BLaER1 treated with 17β-estradiol and CSF1 and Interleukin-3, amounts not matched to agents 10 nM and 100 nM (cell line): ENCODE results near the gene POLR3G.

Source experiments
- H3K27ac ChIP-seq, 11 experiments: shearing (Covaris generic); formaldehyde crosslinking; 2 replicates each; pipeline ENCODE4 v1.8.1; 2022
- H3K27me3 ChIP-seq, 11 experiments: shearing (Covaris generic); formaldehyde crosslinking; 2 replicates each; pipeline ENCODE4 v1.8.1; 2022
- H3K36me3 ChIP-seq, 11 experiments: shearing (Covaris generic); formaldehyde crosslinking; 2 replicates each; pipeline ENCODE4 v1.8.1; 2022
- H3K4me1 ChIP-seq, 10 experiments: shearing (Covaris generic); formaldehyde crosslinking; 2 replicates each; pipeline ENCODE4 v1.8.1; 2022
- H3K4me2 ChIP-seq, 11 experiments: shearing (Covaris generic); formaldehyde crosslinking; 2 replicates each; pipeline ENCODE4 v1.8.1; 2022
- H3K4me3 ChIP-seq, 10 experiments: shearing (Covaris generic); formaldehyde crosslinking; 2 replicates each; pipeline ENCODE4 v1.8.1; 2022
- H3K9ac ChIP-seq, 11 experiments: shearing (Covaris generic); formaldehyde crosslinking; 2 replicates each; pipeline ENCODE4 v1.8.1; 2022
- H3K9me3 ChIP-seq, 11 experiments: shearing (Covaris generic); formaldehyde crosslinking; replicated peaks in 1 of 11; 2 replicates each; pipeline ENCODE4 v1.8.1; 2022
- H4K20me1 ChIP-seq, 11 experiments: shearing (Covaris generic); formaldehyde crosslinking; 2 replicates each; pipeline ENCODE4 v1.8.1; 2022
- Cebpa-rat ChIP-seq, 11 experiments: shearing (Covaris generic); IDR thresholded peaks; 2 replicates each; pipeline ENCODE4 v1.8.1; 2022

The POLR3G gene

DNA sequence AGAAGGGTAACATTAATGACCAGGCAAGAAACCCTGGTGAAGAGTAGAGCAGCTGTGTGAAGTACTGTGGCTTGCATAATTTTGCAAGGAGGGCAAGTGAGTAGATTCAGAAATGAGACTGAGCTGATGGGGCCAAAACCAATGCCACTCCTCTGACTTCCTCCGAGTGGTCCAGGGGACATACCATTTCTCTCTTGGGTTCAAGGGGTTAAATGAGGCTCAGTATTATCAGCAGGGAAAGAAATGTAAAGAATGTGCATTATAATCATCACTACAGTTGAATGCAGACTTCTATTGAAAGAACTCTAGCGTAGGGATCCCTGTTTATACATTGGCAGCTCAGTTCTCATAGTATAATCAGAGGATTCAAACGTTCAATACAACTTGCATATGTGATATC, 9.9 kb downstream of the POLR3G start:
- no peaks in the 10 kb centered on the region for H4K20me1 ChIP-seq
- H3K27me3 ChIP-seq = no peaks in the 10 kb centered on the region
- H3K4me2 ChIP-seq = no peak overlapping the region
- H3K27ac ChIP-seq = no peak overlapping the region
- peaks cover 0 to 43% (median 13%) of the 10 kb centered on the region in 11 experiments; a peak in 10 of 22 replicates for H3K36me3 ChIP-seq
- no peak for TF ChIP-seq Cebpa-rat (IDR thresholded peaks at IDR 0.05)
- H3K9me3 ChIP-seq = no peaks in the 10 kb centered on the region
- H3K4me1 ChIP-seq = peaks cover 0 to 8% (median 0%) of the 10 kb centered on the region in 10 experiments; a peak in 2 of 20 replicates
- no peak overlapping the region for H3K9ac ChIP-seq
- no peak overlapping the region for H3K4me3 ChIP-seq

DNA sequence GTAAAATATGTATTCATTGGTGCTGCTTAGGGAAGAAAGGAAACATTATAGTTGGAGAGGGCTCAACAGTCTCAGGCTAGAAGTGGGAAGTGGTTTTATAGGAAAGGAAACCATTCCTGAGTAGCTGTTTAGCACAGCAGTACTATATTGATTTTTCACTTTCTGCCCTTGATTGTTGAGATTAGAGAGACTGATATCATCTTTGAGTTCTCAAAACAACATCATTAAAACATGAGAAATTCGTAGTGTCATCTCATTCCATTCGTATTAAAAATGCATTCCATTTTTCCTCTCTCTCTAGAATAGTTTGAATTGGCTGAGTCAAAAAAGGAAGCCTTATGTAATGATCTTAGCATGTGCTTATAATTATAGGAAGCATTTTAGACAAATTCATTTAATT, 14.1 kb downstream of the POLR3G start:
- H3K27ac ChIP-seq = no peak overlapping the region
- H4K20me1 ChIP-seq = no peaks in the 10 kb centered on the region
- peaks cover 0 to 8% (median 0%) of the 10 kb centered on the region in 10 experiments; a peak in 2 of 20 replicates for H3K4me1 ChIP-seq
- peaks cover 0 to 3% (median 2%) of the 10 kb centered on the region in 11 experiments; a peak in 15 of 22 replicates for H3K9me3 ChIP-seq
- no peak for TF ChIP-seq Cebpa-rat (IDR thresholded peaks at IDR 0.05)
- peaks cover 0 to 76% (median 27%) of the 10 kb centered on the region in 11 experiments; a peak in 18 of 22 replicates for H3K36me3 ChIP-seq
- no peak overlapping the region for H3K4me3 ChIP-seq
- H3K4me2 ChIP-seq = no peak overlapping the region
- H3K9ac ChIP-seq = no peak overlapping the region
- no peaks in the 10 kb centered on the region for H3K27me3 ChIP-seq

DNA sequence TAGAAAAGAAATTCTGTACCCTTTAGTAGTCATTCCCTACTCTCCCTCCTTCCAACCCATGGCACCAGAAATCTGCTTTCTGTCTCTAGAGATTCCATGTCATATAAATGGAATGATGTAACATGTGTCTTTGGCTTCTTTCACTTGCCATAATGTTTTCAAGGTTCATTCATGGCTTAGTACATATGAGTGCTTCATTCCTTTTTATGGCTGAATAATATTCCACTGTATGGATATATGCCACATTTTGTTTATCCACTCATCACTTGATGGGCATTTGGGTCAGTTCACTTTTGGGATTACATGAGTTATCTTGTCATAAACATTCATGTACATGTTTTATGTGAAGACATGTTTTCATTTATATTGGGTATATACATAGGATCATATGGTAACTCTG, 19.4 kb downstream of the POLR3G start:
- Histone ChIP-seq H4K20me1 (no peaks in the 10 kb centered on the region), H3K4me2 (no peak overlapping the region), H3K9me3 (peaks cover 8 to 21% (median 15%) of the 10 kb centered on the region in 11 experiments; a peak in 19 of 22 replicates), H3K4me1 (peaks cover 0 to 3% (median 0%) of the 10 kb centered on the region in 10 experiments; a peak in 1 of 20 replicates), H3K27ac (no peak overlapping the region), H3K4me3 (no peak overlapping the region), H3K36me3 (peaks cover 0 to 67% (median 35%) of the 10 kb centered on the region in 11 experiments; a peak in 18 of 22 replicates), H3K27me3 (no peaks in the 10 kb centered on the region), H3K9ac (no peak overlapping the region)
- TF ChIP-seq Cebpa-rat (IDR thresholded peaks at IDR 0.05) = no peak

DNA sequence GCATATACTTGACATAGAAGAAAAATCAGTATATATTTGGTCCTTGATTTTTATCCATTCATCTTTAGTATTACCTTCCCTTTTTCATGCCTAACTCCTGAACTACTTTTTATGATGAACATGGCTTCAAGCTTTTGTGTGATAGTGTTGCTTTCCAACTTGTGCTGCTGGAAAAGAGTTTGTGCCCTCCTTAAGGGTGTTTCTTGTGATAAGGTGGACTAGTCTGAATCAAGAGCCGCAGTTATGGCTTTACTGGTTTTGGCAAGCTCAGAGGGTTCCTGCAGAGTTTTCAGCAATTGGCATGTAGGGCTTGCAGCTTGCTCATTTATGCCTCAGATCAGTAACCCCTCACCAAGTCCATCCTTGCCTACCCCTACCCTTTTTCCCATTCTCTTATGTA, 20.5 kb downstream of the POLR3G start:
- H4K20me1 ChIP-seq = no peaks in the 10 kb centered on the region
- H3K4me1 ChIP-seq = no peaks in the 10 kb centered on the region
- peaks cover 0 to 58% (median 33%) of the 10 kb centered on the region in 11 experiments; a peak in 18 of 22 replicates for H3K36me3 ChIP-seq
- no peaks in the 10 kb centered on the region for H3K27me3 ChIP-seq
- H3K9me3 ChIP-seq = peaks cover 8 to 21% (median 15%) of the 10 kb centered on the region in 11 experiments; a peak in 19 of 22 replicates
- H3K27ac ChIP-seq = no peak overlapping the region
- TF ChIP-seq Cebpa-rat (IDR thresholded peaks at IDR 0.05) = no peak
- no peak overlapping the region for H3K4me2 ChIP-seq
- no peak overlapping the region for H3K9ac ChIP-seq
- H3K4me3 ChIP-seq = no peak overlapping the region

DNA sequence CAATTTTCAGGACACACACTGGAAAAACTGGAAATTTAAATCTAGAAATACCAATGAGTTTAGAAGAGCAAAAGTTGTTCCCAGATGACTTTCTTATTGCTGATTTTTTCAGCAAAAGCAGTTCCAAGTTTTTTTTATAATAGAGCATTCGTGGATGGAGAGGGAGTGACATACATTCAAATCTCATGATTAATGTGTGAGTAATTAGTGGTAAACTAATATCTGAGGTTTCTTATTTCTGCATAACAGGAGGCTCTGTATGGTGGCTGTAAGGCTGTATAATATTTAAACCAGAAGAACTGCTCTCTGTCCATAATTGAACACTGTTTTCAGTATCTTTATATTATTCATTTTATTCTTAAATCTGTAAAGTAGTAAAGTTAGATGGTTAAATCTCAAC, 28.9 kb downstream of the POLR3G start:
- no peak for TF ChIP-seq Cebpa-rat (IDR thresholded peaks at IDR 0.05)
- no peak overlapping the region for H3K4me2 ChIP-seq
- H3K9me3 ChIP-seq = no peaks in the 10 kb centered on the region
- no peaks in the 10 kb centered on the region for H4K20me1 ChIP-seq
- peaks cover 0 to 7% (median 0%) of the 10 kb centered on the region in 10 experiments; a peak in 4 of 20 replicates for H3K4me1 ChIP-seq
- H3K9ac ChIP-seq = no peak overlapping the region
- no peaks in the 10 kb centered on the region for H3K27me3 ChIP-seq
- H3K36me3 ChIP-seq = peaks cover 0 to 23% (median 0%) of the 10 kb centered on the region in 11 experiments; a peak in 6 of 22 replicates
- H3K4me3 ChIP-seq = no peak overlapping the region
- H3K27ac ChIP-seq = no peak overlapping the region

DNA sequence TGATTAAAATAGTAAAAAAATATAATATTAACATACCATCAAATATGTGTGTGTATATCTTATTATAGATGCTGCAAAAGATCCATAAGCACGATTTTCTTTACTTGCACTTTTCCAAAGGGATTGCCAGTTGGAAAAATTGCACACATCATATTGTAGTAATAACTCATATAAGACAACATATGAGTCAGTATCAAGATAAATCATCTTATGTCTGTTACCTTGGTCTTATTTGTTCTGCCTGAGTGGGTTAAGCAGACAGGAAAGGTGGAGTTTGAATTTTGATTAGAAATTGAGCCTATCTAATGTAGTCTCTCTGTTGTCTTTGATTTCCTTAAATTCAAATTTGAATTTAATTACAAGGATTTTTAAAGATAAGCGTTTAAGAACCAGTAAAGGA, 30.1 kb downstream of the POLR3G start:
- H3K4me1 ChIP-seq = peaks cover 0 to 7% (median 0%) of the 10 kb centered on the region in 10 experiments; a peak in 4 of 20 replicates
- H3K4me2 ChIP-seq = no peak overlapping the region
- no peak overlapping the region for H3K9ac ChIP-seq
- H4K20me1 ChIP-seq = no peaks in the 10 kb centered on the region
- no peak overlapping the region for H3K27ac ChIP-seq
- no peak for TF ChIP-seq Cebpa-rat (IDR thresholded peaks at IDR 0.05)
- H3K36me3 ChIP-seq = peaks cover 0 to 34% (median 8%) of the 10 kb centered on the region in 11 experiments; a peak in 7 of 22 replicates
- H3K27me3 ChIP-seq = no peaks in the 10 kb centered on the region
- H3K9me3 ChIP-seq = no peaks in the 10 kb centered on the region
- H3K4me3 ChIP-seq = no peak overlapping the region

DNA sequence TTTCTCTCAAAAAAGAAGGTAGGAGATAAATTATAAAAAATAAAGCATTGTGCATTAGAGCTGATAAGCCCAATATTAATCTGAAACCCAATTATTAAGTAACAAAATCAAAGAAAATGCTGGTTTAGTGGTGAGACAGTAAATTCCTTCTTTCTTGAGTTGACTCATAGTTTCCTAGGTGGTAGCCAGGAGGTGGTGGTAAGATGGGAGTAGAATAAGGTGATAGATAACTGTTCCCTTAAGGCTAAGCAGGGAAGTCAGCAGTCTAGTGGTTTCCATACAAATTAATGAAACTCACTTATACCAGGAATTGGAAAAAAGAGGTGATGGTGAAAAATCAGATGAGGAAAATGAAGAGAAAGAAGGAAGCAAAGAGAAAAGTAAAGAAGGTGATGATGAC, 31.6 kb downstream of the POLR3G start:
- Histone ChIP-seq H3K27me3 (no peaks in the 10 kb centered on the region), H3K4me2 (no peak overlapping the region), H3K4me1 (peaks cover 0 to 7% (median 0%) of the 10 kb centered on the region in 10 experiments; a peak in 4 of 20 replicates), H4K20me1 (no peaks in the 10 kb centered on the region), H3K9me3 (no peaks in the 10 kb centered on the region), H3K4me3 (no peak overlapping the region), H3K27ac (no peak overlapping the region), H3K36me3 (peaks cover 0 to 40% (median 14%) of the 10 kb centered on the region in 11 experiments; a peak in 10 of 22 replicates), H3K9ac (no peak overlapping the region)
- TF ChIP-seq Cebpa-rat (IDR thresholded peaks at IDR 0.05) = no peak

DNA sequence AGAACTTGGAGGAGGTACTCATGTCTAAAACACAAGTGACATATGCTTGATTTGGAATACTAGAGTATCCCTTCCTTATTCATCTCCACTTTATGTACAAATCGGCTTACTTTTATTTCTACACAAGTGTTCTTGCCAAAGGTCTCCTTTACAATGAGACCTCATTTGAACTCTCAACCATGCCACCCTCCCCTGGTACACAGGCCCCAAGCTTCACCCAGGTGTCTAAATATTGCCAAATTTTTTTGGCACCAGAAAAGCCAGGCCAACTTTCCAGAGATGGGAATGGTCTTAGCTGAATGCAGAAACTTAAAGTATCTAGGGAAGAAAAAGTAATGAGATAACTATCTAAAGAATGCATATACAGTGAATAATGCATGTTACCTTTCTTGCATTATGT, 35.8 kb downstream of the POLR3G start:
- Histone ChIP-seq H3K4me3 (no peak overlapping the region), H3K27me3 (no peaks in the 10 kb centered on the region), H3K9ac (no peak overlapping the region), H3K27ac (no peak overlapping the region), H3K4me1 (peaks cover 0 to 7% (median 0%) of the 10 kb centered on the region in 10 experiments; a peak in 4 of 20 replicates), H4K20me1 (no peaks in the 10 kb centered on the region), H3K9me3 (no peaks in the 10 kb centered on the region), H3K4me2 (no peak overlapping the region), H3K36me3 (peaks cover 0 to 52% (median 20%) of the 10 kb centered on the region in 11 experiments; a peak in 15 of 22 replicates)
- TF ChIP-seq Cebpa-rat (IDR thresholded peaks at IDR 0.05) = no peak

DNA sequence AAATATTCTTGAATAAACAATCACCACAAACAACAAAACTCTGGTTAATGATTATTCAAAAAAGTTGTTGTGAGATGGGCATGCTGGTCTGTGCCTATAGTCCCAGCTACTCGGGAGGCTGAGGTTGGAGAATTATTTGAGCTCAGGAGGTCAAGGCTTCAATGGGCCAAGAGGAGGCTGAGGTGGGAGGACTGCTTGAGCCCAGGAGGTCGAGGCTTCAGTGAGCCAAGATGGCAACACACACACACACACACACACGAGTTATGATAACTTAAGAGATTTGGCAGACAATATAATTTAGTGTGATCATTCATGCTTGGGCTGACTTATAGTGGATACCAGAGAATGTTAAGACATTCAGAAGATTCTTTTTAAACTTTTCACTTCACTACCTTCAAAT, 39.9 kb downstream of the POLR3G start:
- Histone ChIP-seq H3K4me3 (no peak overlapping the region), H4K20me1 (peaks cover 0 to 4% (median 0%) of the 10 kb centered on the region in 11 experiments; a peak in 1 of 22 replicates), H3K9me3 (no peaks in the 10 kb centered on the region), H3K4me1 (peaks cover 0 to 14% (median 4%) of the 10 kb centered on the region in 10 experiments; a peak in 11 of 20 replicates), H3K27ac (no peak overlapping the region), H3K4me2 (no peak overlapping the region), H3K36me3 (peaks cover 12 to 58% (median 27%) of the 10 kb centered on the region in 11 experiments; a peak in 20 of 22 replicates), H3K9ac (no peak overlapping the region), H3K27me3 (no peaks in the 10 kb centered on the region)
- no peak for TF ChIP-seq Cebpa-rat (IDR thresholded peaks at IDR 0.05)

DNA sequence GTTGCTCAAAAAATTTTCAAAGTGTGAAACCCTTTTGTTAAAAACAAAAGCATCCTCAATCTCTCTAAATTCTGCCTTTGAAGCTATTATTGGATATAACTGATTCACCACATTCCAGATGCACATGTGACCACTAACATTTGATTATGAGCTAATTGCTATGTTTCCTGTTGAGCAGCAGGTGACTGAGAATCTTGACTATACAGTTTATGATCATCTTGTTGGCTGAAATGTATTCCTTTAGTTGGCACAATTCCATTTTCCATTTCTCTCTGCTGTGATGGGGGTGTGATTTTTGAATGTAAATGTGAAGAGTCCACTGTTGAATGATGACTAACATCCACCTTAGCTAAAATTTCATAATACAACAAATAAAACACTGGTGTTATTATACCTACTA, 44.0 kb downstream of the POLR3G start:
- H3K4me2 ChIP-seq = peak overlapping the region in 6 of 11 experiments; percentile 3 to 55 (median 18); a peak in 9 of 22 replicates
- TF ChIP-seq Cebpa-rat (IDR thresholded peaks at IDR 0.05) = no peak
- peaks cover 49 to 92% (median 56%) of the 10 kb centered on the region in 11 experiments for H3K36me3 ChIP-seq
- no peak overlapping the region for H3K9ac ChIP-seq
- no peak overlapping the region for H3K27ac ChIP-seq
- no peak overlapping the region for H3K4me3 ChIP-seq
- H3K9me3 ChIP-seq = peaks cover 0 to 5% (median 0%) of the 10 kb centered on the region in 11 experiments; a peak in 1 of 22 replicates
- H4K20me1 ChIP-seq = peaks cover 0 to 11% (median 0%) of the 10 kb centered on the region in 11 experiments; a peak in 2 of 22 replicates
- H3K27me3 ChIP-seq = no peaks in the 10 kb centered on the region
- H3K4me1 ChIP-seq = peaks cover 0 to 14% (median 4%) of the 10 kb centered on the region in 10 experiments; a peak in 11 of 20 replicates
